DMS79 treated with DMSO at 0.1 percent for 48 hours (cell line): ENCODE measurements around the gene AUTS2.
A peak's percentile ranks its signal among the peaks of the same experiment; 100 is the strongest.

Experiments used
- DNase-seq: peaks from one replicate; lab custom pipeline; 2025; lab: John Stamatoyannopoulos, UW

The AUTS2 gene

DNA sequence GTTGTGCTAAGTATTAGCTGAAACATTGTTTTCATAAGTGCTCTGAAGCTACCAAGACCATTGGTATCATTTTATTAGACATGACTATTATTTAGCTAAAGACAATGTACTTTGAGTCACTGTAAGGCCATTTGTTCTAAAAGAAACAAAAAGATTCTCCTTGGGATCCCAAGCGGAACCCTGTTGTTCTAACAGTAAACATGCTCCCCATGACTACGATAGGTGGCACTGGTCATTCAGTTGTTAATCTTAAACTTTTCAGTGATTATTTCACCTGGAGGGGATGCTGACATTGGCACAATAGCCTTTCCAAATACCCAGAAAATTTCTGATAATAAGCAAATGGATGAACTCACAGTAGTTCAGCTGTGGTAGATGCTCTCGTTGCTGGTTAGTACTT is 715.0 kb downstream of the AUTS2 start:
- no peak for DNase-seq

GRCh38 chr7:70313687-70314086 is 715.4 kb downstream of the AUTS2 start:
- DNase-seq = no peak

- DNase-seq = no peak
Measured at GRCh38 chr7:70314221-70314620, 715.9 kb downstream of the AUTS2 start.

DNA sequence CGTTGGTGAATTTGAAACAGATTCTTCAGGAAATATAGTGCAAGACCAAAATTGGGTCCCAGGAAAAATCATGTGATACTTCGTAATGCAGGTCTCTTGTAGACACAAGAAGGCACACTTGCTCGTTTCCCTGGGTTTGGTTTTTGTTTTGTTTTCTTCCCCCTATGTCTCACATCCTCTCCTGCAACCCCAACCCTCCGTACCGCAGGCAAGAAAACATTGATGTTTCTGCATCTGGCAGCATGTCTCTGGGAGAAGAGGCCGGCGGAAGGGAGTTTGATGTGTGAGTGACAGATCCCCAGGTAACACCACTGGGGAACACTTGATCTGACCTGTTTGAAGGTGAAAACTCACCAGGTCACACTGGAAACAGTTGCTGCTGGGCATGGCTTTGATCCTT is 718.5 kb downstream of the AUTS2 start:
- DNase-seq = no peak

- no peak for DNase-seq
Measured at GRCh38 chr7:70317356-70317755, 719.1 kb downstream of the AUTS2 start.

GRCh38 chr7:70318511-70318910 is 720.2 kb downstream of the AUTS2 start:
- DNase-seq = no peak

GRCh38 chr7:70319057-70319456 is 720.8 kb downstream of the AUTS2 start:
- DNase-seq = no peak

GRCh38 chr7:70321016-70321590 is 722.8 kb downstream of the AUTS2 start:
- DNase-seq = no peak

- DNase-seq = no peak
Measured at GRCh38 chr7:70322856-70323255, 724.6 kb downstream of the AUTS2 start.

- DNase-seq = no peak
Measured at GRCh38 chr7:70325509-70326101, 727.3 kb downstream of the AUTS2 start.

DNA sequence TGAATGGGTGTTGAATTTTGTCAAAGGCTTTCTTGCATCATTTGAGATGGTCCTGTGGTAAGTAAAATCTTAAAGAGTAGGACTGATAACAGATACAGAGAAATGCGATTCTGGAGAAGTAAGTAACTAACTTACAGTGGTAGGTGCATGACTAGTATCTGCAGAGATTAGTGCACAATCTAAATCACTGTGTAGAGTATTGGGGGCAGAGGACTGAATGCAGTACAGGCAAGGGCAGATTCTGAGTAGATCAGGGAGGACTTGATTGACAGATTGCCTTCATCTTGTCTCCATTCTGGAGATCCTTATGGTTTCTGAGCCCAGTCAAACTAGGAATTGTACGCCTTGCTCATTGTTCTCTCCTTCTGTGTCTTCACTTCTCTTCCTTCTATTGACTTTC is 736.0 kb downstream of the AUTS2 start:
- no peak for DNase-seq

DNA sequence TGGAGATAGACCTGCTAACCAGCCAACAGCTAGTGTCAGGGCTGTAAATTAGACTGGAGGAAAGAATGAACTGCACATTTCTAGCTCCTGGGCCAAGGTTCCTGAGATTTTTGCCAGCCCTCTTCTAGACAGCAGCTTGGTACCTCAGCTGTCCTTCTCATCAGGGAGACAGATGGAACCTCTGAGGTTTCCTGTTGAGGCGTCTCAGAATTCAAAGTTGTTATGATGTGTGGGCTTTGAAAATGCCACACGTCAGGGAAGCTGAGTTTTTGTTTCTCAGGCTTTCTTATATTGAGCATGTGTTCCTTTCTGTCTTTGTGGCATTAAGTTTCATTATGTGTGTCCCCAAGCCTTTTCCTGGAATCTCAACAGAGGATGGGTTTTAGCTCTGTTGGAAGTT is 736.6 kb downstream of the AUTS2 start:
- DNase-seq = no peak

DNA sequence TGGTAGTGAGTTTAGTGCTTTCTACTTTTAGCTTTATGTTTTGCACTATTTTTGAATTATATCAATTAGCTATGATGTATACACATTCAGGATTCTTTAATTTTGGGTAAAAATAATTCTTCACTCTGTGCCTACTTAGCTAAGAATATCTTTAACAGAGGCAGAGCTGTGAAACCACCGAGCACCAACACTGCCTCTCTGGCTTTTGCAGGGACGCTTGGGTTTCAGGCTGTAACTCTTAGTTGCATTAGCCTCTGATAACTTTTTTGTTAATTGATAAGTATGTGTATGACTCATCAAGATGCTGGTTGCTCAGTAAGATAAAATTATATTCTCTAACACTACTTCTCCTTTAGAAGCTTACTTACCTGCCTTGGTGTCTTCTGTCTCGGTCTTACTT is 738.3 kb downstream of the AUTS2 start:
- no peak for DNase-seq

GRCh38 chr7:70338015-70338414 is 739.7 kb downstream of the AUTS2 start:
- DNase-seq = peak; percentile 34

- no peak for DNase-seq
Measured at GRCh38 chr7:70340236-70340635, 742.0 kb downstream of the AUTS2 start.

- DNase-seq = no peak
Measured at GRCh38 chr7:70341446-70341845, 743.2 kb downstream of the AUTS2 start.

DNA sequence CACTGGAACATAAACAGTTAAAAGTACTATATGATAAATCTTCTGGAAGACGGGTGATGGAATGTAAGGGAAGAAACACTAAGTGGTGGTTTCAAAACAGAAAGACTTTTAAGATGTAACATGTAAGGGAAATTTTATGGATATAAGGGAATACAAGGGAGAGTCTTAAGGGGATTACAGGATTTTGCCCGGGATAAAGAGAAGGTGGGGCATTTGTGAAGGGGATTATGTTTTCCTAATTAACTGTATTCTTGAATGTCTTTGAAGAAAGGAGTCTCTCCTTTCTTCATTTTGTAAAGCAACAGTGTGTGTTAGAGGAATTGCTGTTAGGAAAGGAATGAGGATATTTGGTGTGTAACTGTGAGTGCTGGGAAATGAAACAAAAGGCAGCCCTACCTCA is 745.2 kb downstream of the AUTS2 start:
- DNase-seq = no peak

DNA sequence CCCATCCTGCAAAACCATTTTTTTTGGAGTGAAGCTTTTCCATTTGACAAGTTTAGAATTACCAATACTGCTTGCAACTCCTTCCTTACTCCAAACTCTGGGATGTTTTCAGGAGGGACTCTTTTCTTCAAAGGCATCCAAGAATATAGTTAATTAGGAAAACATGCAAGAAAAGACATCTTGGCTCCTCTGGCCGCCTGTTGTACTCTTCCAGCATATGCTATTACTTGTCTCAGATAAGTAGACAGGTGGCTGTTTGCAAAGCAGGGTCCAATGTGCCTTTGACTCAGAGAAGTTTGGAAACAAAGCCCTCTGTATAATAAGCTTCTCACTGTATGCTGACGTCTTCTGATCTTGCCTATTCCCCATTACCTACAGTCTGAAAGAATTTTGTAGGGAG is 746.5 kb downstream of the AUTS2 start:
- no peak for DNase-seq

DNA sequence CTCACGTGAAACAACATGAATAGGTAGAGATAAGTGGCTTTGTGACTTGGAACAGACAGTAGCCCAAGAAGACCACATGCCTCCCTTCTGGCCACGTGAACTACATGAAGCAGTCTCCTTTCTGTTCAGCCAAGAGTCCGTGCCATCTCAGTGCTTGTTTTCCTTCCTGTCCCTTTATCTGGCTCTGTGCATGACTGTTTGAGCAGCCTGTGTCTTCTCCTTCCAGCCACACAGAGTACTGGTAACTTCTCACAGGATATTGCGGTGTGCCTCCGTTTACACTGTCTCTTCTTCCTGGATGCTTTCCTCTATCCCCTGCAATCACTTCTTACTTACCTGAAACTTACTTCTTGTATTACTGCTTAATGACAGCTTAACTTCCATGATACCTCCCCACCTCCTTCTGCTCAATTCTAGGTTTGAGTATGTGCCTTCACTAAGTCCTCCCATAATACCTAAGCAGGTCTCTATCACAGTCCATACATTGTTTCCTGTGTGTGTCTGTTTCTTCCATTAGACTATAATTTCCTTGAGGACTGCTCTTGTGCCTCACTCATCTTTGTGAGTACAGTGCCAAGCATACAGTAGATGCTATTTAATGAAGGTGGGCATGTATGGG is 748.7 kb downstream of the AUTS2 start:
- no peak for DNase-seq

- no peak for DNase-seq
Measured at GRCh38 chr7:70347463-70348254, 749.4 kb downstream of the AUTS2 start.

DNA sequence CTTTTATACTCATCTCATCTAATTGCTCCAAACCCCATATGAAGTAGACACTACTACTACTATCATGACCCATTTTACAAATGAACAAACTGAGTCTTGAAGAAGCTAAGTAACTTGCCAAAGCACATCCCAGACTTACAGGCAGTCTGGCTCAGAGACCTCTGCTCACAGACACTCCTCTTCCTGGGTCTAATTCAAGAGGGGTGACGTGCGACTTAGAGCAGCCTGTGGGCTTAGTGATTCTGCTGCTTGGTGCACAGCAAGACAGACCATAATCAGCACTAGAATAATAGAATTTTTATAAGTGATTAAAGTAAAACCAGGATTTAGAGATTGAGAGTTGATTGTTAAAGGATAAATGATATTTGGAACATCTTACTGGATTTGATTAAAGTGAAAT is 750.8 kb downstream of the AUTS2 start:
- no peak for DNase-seq

DNA sequence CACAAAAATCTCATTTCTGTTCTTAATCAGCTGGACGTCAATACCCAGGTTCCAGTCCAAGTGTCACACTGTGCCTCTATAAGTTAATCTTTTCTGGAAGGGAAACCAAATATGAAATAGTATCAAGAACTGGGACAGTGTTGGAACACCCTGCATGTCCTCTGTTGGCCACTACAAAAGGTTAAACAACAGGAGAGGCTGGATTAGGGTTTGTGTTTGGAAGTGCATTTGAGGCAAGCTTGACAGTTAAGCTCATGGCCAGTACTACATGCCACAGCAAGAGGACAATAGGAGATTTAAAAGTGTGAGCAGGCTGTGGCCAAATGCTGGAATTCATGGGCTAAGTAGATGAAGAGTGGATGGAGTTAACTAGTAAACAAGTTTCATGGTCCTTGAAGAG is 751.5 kb downstream of the AUTS2 start:
- no peak for DNase-seq

- no peak for DNase-seq
Measured at GRCh38 chr7:70352088-70352487, 753.8 kb downstream of the AUTS2 start.
